ENCODE measurements around the gene BANK1.
A peak's percentile ranks its signal among the peaks of the same experiment; 100 is the strongest.

BANK1 gene

GRCh38 chr4:101967697-101968346, 177.3 kb downstream of the BANK1 start:
- no peak for DNase-seq

DNA sequence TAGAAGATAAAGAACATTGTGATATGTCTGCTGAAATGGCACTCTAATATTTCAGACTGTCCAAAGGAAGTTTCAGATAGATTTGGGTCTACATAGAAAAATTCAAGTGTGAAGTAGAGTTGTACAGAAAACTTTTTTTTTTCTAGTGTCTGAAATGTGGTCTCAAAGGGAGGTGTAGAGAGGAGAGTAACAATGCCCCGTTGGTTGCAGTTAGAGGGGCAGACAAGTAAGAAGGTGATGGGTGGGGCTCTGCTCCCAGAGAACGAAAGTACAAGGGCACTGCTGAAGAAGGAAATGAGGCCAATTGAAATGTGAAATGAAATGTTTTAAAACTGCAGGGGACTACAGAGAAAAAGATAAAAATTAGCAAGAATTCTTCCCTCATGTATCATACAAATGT, 177.8 kb downstream of the BANK1 start:
- DNase-seq = no peak

- DNase-seq = no peak
Observed at GRCh38 chr4:101969965-101970364, 179.4 kb downstream of the BANK1 start.

- no peak for DNase-seq
Observed at GRCh38 chr4:101970547-101971155, 180.1 kb downstream of the BANK1 start.

GRCh38 chr4:101972791-101973190, 182.3 kb downstream of the BANK1 start:
- no peak for DNase-seq

DNA sequence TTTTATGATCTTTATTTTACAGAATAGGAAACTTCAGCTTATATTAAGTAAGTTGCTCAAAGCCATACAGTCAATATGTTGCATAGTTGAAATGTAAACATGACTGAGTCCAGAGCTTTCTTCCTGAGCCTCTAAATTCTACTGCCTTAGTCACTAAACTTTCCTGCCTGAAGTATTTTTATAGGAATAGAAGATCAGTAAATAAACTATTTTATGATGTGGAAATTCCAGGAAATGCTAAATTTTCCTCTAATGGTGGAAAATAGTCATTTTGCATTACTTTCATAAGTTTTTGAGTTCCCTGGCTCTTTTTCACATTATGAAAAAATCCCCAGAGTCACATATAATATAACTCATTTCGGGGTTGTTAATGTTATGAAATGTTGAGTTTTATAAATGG, 182.8 kb downstream of the BANK1 start:
- no peak for DNase-seq

- no peak for DNase-seq
Observed at GRCh38 chr4:101977076-101977475, 186.5 kb downstream of the BANK1 start.

DNA sequence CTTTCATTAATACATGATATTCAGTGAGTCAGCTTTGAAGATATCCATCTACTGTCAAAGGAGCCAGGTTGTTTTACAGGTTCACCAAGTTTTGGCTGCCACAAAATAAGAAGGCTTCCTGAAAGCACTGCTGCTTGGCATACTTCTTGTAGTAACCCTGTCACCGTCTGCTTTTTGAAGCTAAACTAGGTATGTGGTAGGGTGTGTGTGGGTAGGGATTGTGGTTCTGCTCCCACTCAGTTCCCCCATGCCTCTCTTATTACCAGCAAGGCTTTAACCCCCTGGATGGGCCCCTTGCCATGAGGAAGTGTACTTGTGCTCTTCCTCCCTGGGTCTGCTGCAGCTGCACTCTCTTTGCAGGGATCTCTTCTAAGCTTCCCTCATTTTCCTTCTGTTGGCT, 191.2 kb downstream of the BANK1 start:
- DNase-seq = peak; percentile 10

DNA sequence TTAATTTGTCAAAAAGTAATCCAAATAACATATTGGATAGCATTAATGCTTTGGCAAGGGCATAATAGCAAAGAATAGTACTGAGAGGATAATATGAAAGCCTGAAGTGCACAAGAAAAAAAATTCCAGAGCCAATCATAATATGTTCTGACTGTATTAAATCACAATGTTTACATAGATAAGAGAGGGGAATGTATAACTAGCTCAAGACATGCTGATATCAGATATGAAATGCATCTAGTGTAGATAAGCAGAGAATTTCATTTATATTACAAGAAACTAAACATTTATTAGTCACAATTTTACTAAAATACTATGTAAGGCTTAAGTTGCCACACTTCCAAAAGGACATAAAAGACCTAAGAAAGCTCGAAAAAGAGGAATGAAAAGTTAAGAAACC, 193.3 kb downstream of the BANK1 start:
- DNase-seq = no peak

DNA sequence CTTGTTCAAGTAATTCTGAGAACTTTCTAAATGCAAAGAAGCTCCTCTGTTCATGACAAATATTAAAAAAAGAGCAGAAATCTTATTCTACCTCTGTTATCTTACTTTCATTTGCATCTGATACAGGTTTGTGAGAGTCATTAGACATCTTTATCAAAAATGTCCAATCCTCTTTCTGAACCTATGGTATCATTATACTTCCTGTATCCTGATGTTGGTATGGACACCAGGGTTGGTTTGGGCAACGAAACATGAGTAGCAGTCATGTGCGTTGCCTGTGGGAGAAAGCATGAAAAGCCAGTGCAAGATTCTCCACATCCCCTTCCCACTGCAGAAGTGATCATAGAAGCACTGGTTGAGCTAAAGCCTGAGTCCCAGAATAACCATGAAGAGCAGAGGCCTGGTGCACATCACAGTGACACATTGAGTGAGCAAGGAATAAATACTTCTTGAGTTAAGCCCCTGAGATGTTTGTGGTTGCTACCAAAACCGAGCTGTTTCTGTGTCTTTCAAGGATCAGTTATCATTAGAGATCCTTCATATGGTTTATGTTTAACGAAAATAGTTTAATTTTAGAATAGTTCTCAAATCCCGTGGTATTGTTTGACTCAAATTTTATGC, 197.2 kb downstream of the BANK1 start:
- no peak for DNase-seq

DNA sequence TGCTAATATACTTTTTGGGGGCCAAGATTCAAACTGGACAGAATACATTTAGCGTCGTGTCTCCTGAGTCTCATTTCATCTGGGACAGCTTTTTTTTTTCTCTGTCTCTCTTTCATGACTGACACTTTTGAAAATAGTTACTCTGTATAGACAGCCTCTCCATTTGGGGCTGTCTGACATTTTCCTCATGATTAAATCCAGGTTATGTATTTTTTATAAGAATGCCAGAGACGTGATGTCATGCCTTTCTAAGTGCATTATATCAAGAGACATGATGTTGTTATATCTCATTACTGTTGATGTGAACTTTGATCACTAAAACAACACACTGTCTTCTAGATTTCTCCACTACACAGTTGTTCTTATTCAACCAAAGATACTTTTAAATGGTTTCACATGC, 199.0 kb downstream of the BANK1 start:
- no peak for DNase-seq

- DNase-seq = no peak
Observed at GRCh38 chr4:101992446-101992845, 201.9 kb downstream of the BANK1 start.

DNA sequence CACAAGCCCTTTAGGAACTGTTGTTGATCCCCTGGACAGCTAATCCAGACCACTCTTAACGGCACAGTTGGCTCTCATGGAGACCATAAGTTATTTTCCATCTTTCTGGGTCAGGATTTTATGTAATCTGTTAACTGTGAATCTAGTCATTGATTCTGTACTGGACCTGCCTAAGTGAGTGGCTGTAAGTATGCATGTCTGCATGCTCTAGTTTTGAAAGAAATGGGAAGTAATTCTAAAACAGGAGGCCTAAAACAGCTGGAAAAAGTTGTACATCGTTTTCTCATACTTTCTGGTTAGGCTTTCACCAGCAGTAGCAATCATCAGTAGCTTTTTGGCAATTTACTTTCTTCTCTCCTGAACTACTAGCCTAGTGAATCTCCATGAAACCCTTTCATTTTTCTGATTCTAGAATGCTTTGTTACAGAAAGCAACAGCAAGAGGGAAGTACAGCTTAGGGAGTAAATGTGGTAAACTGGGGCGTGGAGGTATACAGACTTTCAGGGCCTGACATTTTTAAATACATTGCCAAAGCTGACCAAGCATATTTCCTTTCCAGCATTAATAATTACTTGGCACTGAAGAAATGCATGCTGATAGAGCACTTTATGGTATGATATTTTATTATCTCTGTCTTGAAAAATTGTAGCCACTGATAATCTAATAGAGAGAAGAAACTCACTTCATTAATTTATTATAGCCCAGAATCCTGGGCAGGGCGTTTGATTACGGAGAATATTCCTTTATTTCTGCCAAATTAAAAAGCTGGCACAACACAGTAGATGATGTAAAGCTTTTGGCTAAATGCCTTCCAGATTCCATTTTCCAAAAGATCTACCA, 202.7 kb downstream of the BANK1 start:
- no peak for DNase-seq

GRCh38 chr4:101993842-101994775, 203.6 kb downstream of the BANK1 start:
- no peak for DNase-seq

- no peak for DNase-seq
Observed at GRCh38 chr4:102007959-102008425, 217.5 kb downstream of the BANK1 start.

GRCh38 chr4:102008711-102009110, 218.2 kb downstream of the BANK1 start:
- DNase-seq = no peak

- no peak for DNase-seq
Observed at GRCh38 chr4:102022343-102022742, 231.8 kb downstream of the BANK1 start.

- no peak for DNase-seq
Observed at GRCh38 chr4:102027961-102028360, 237.4 kb downstream of the BANK1 start.

- DNase-seq = no peak
Observed at GRCh38 chr4:102031406-102031805, 240.9 kb downstream of the BANK1 start.

DNA sequence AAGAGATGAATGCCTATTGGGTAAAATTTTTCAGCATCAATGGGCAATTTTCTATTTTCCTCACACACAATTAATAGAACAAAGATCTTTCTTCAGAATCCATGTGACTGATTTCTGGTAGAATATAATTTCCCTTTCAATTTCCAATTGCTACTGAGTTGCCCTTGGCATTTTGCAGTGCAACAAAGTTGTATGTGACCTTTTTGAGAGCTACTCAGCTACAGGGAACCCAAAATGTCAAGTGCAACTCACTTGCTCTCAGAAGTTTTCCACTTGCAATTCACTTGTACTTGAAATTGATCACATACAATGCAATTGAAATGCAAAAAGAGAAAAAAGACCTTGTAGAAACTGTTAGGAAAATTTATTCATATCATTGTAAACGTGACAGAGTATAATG, 245.5 kb downstream of the BANK1 start:
- no peak for DNase-seq

- no peak for DNase-seq
Observed at GRCh38 chr4:102036619-102037376, 246.3 kb downstream of the BANK1 start.

- DNase-seq = no peak
Observed at GRCh38 chr4:102037566-102037965, 247.0 kb downstream of the BANK1 start.
